Brain pericyte (primary cell): ENCODE results near the gene LPCAT1.
"Not testable (repeated sequence)": the region's sequence is repeated elsewhere in the genome, so short reads cannot be mapped to it uniquely, and the experiment has no call there.

ENCODE experiments used
- DNase-seq: peaks from one replicate; pipeline ENCODE4 v3.0.0-alpha.2; 2012; ENCODE audit warnings: low read depth, low spot score

LPCAT1 gene

GRCh38 chr5:1429066-1429465 lies 94.7 kb downstream of the LPCAT1 start:
- DNase-seq, result no peak

- no peak for DNase-seq
Observed at GRCh38 chr5:1428107-1428506, 95.7 kb downstream of the LPCAT1 start.

GRCh38 chr5:1424716-1425115 lies 99.0 kb downstream of the LPCAT1 start:
- no peak for DNase-seq

- no peak for DNase-seq
Observed at GRCh38 chr5:1423901-1424603, 99.7 kb downstream of the LPCAT1 start.

GRCh38 chr5:1422522-1422921 lies 101.2 kb downstream of the LPCAT1 start:
- not testable (repeated sequence) for DNase-seq

- DNase-seq, result no peak
Observed at GRCh38 chr5:1421521-1422341, 102.0 kb downstream of the LPCAT1 start.

GRCh38 chr5:1420211-1421195 lies 103.3 kb downstream of the LPCAT1 start:
- DNase-seq, result no peak

GRCh38 chr5:1419476-1420210 lies 104.1 kb downstream of the LPCAT1 start:
- DNase-seq, result no peak

- no peak for DNase-seq
Observed at GRCh38 chr5:1418921-1419280, 104.9 kb downstream of the LPCAT1 start.

- DNase-seq, result no peak
Observed at GRCh38 chr5:1418238-1418920, 105.4 kb downstream of the LPCAT1 start.

- no peak for DNase-seq
Observed at GRCh38 chr5:1417586-1418225, 106.1 kb downstream of the LPCAT1 start.

GRCh38 chr5:1416856-1417469 lies 106.8 kb downstream of the LPCAT1 start:
- DNase-seq, result no peak

- no peak for DNase-seq
Observed at GRCh38 chr5:1415626-1416360, 108.0 kb downstream of the LPCAT1 start.

GRCh38 chr5:1415059-1415425 lies 108.7 kb downstream of the LPCAT1 start:
- no peak for DNase-seq

- DNase-seq, result no peak
Observed at GRCh38 chr5:1414311-1415058, 109.3 kb downstream of the LPCAT1 start.

GRCh38 chr5:1413611-1414241 lies 110.0 kb downstream of the LPCAT1 start:
- no peak for DNase-seq

GRCh38 chr5:1413211-1413610 lies 110.5 kb downstream of the LPCAT1 start:
- no peak for DNase-seq

- no peak for DNase-seq
Observed at GRCh38 chr5:1412621-1413020, 111.1 kb downstream of the LPCAT1 start.
